ENCODE measurements around the gene MYH16. TPM values are rescaled to one million over a fixed set of nuclear protein-coding genes. Genes with fewer than 3 reads are reported as not detected.
"Not testable (repeated sequence)": the region's sequence is repeated elsewhere in the genome, so short reads cannot be mapped to it uniquely, and the experiment has no call there.

Gene MYH16
- not detected for total RNA-seq
- not detected for polyA plus RNA-seq
- long read RNA-seq, donor 1, partial matches to known transcripts = 0 of 4 reads
- long read RNA-seq, donor 1, other reads (novel, unspliced or antisense) = 4 of 4 reads
- long read RNA-seq, donor 2 = 0 reads
- long read RNA-seq, donor 3, partial matches to known transcripts = 0 of 3 reads
- long read RNA-seq, donor 3, other reads (novel, unspliced or antisense) = 3 of 3 reads

DNA sequence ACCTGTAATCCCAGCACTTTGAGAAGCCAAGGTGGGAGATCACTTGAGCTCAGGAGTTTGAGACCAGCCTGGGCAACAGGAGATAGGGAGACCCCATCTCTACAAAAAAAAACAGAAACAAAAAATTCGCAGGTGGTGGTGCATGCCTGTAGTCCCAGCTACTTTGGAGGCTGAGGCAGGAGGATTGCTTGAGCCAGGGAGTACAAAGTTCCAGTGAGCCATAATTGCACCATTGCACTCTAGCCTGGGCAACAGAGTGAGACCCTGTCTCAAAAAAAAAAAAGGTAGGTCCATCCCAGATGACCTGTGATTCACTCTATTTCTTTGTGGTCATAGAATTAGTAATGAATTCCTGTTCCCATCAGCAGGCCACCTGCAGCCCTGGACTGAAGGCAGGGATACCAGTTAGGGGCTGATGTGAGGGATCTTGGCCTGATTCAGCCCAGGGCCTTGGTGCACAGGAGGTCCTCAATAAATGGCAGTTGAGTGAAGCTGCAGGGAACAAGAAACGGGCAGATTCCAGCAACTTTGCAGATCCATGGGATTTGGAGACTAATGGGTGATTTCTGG is at the start of gene MYH16:
Gene MYH16 (plus strand): TSS at position 364 of the 570 bp plus-strand sequence.
- Histone ChIP-seq H3K27ac (no peak within 1 kb of the TSS), H3K4me3 (no peak within 1 kb of the TSS), H3K9me3 (no peaks in the 10 kb centered on the region), H3K27me3 (no peaks in the 10 kb centered on the region), H3K4me1 (ENCODE audit: insufficient read depth) (no peaks in the 10 kb centered on the region), H3K36me3 (no peaks in the 10 kb centered on the region)
- WGBS, 3 donors = 82 to 93% (median 89%) methylated on average over 2 of the region's 2 CpGs
- intact Hi-C loops (cut with DNase I) = no loop called here
- TF ChIP-seq EP300 (IDR thresholded peaks at IDR 0.05) (no peak), POLR2A (IDR thresholded peaks at IDR 0.05) (no peak)
- TF ChIP-seq, protein P1, sequence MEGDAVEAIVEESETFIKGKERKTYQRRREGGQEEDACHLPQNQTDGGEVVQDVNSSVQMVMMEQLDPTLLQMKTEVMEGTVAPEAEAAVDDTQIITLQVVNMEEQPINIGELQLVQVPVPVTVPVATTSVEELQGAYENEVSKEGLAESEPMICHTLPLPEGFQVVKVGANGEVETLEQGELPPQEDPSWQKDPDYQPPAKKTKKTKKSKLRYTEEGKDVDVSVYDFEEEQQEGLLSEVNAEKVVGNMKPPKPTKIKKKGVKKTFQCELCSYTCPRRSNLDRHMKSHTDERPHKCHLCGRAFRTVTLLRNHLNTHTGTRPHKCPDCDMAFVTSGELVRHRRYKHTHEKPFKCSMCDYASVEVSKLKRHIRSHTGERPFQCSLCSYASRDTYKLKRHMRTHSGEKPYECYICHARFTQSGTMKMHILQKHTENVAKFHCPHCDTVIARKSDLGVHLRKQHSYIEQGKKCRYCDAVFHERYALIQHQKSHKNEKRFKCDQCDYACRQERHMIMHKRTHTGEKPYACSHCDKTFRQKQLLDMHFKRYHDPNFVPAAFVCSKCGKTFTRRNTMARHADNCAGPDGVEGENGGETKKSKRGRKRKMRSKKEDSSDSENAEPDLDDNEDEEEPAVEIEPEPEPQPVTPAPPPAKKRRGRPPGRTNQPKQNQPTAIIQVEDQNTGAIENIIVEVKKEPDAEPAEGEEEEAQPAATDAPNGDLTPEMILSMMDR (IDR thresholded peaks at IDR 0.05) = no peak
- DNase-seq = no peak

DNA sequence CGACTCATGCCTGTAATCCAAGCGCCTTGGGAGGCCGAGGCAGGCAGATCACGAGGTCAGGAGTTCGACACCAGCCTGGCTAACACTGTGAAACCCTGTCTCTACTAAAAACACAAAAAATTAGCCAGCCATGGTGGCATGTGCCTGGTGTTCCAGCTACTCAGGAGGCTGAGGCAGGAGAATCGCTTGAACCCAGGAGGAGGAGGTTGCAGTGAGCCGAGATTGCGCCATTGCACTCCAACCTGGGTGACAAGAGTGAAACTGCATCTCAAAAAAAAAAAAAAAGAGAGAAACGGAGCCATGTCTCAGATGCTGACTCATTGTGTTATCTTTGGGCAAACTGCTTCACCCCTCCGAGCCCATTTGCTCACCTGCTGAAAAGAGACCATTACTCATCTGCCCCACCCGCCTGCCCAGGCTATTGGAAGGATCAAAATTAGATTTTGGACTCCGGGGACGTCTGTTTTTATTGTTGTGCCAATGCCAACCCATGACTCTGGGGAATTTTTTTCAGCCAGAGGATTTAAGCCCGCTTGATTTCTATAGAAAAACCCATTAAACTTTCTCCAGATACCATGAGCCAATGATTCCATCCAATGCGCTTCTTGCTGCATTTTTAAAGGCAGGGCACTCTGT is 48.3 kb upstream of the MYH16 start:
- H3K9me3 ChIP-seq; H3K4me3 ChIP-seq; intact Hi-C loops (cut with DNase I); H3K4me1 ChIP-seq (ENCODE audit: insufficient read depth); H3K36me3 ChIP-seq; DNase-seq; H3K27ac ChIP-seq; H3K27me3 ChIP-seq: not testable (repeated sequence)
- WGBS, 3 donors = 65 to 73% (median 70%) methylated on average over 15 of the region's 15 CpGs

GRCh38 chr7:99224899-99225265 is 47.8 kb upstream of the MYH16 start:
- no peak overlapping the region for H3K27ac ChIP-seq
- 84 to 92% (median 88%) methylated on average over 2 of the region's 2 CpGs for WGBS, 3 donors
- no peaks in the 10 kb centered on the region for H3K27me3 ChIP-seq
- DNase-seq = no peak
- TF ChIP-seq, protein P1 (IDR thresholded peaks at IDR 0.05) = no peak
- TF ChIP-seq EP300 (IDR thresholded peaks at IDR 0.05) (no peak), POLR2A (IDR thresholded peaks at IDR 0.05) (no peak)
- H3K4me3 ChIP-seq = no peak overlapping the region
- H3K9me3 ChIP-seq = no peaks in the 10 kb centered on the region
- no peaks in the 10 kb centered on the region for H3K4me1 ChIP-seq (ENCODE audit: insufficient read depth)
- intact Hi-C loops (cut with DNase I) = no loop called here
- no peaks in the 10 kb centered on the region for H3K36me3 ChIP-seq

GRCh38 chr7:99229234-99229633 is 43.4 kb upstream of the MYH16 start:
- WGBS, 3 donors = 68 to 82% (median 82%) methylated on average over 4 of the region's 4 CpGs
- H3K4me1 ChIP-seq (ENCODE audit: insufficient read depth) = no peaks in the 10 kb centered on the region
- H3K9me3 ChIP-seq = no peaks in the 10 kb centered on the region
- TF ChIP-seq, protein P1 (IDR thresholded peaks at IDR 0.05) = no peak
- TF ChIP-seq EP300 (IDR thresholded peaks at IDR 0.05) (no peak), POLR2A (IDR thresholded peaks at IDR 0.05) (no peak)
- intact Hi-C loops (cut with DNase I) = no loop called here
- no peaks in the 10 kb centered on the region for H3K36me3 ChIP-seq
- H3K27me3 ChIP-seq = no peaks in the 10 kb centered on the region
- no peak overlapping the region for H3K4me3 ChIP-seq
- DNase-seq = no peak
- no peak overlapping the region for H3K27ac ChIP-seq
